BLaER1 (cell line): ENCODE results near the gene SBNO1.

Experiments used
- H3K27ac ChIP-seq: shearing (Covaris generic); formaldehyde crosslinking; 2 replicates; pipeline ENCODE4 v1.8.1; 2022
- H3K27me3 ChIP-seq: shearing (Covaris generic); formaldehyde crosslinking; 2 replicates; pipeline ENCODE4 v1.8.1; 2022
- H3K36me3 ChIP-seq: shearing (Covaris generic); formaldehyde crosslinking; 2 replicates; pipeline ENCODE4 v1.8.1; 2022
- H3K4me1 ChIP-seq: shearing (Covaris generic); formaldehyde crosslinking; 2 replicates; pipeline ENCODE4 v1.8.1; 2022
- H3K4me2 ChIP-seq: shearing (Covaris generic); formaldehyde crosslinking; 2 replicates; pipeline ENCODE4 v1.8.1; 2022
- H3K4me3 ChIP-seq: shearing (Covaris generic); formaldehyde crosslinking; 2 replicates; pipeline ENCODE4 v1.8.1; 2022
- H3K9ac ChIP-seq: shearing (Covaris generic); formaldehyde crosslinking; 2 replicates; pipeline ENCODE4 v1.8.1; 2022
- H3K9me3 ChIP-seq: shearing (Covaris generic); formaldehyde crosslinking; 2 replicates; pipeline ENCODE4 v1.8.1; 2022
- H4K20me1 ChIP-seq: shearing (Covaris generic); formaldehyde crosslinking; 2 replicates; pipeline ENCODE4 v1.8.1; 2022
- Cebpa-rat ChIP-seq: shearing (Covaris generic); IDR thresholded peaks from 2 replicates; pipeline ENCODE4 v1.8.1; 2022

Gene SBNO1

DNA sequence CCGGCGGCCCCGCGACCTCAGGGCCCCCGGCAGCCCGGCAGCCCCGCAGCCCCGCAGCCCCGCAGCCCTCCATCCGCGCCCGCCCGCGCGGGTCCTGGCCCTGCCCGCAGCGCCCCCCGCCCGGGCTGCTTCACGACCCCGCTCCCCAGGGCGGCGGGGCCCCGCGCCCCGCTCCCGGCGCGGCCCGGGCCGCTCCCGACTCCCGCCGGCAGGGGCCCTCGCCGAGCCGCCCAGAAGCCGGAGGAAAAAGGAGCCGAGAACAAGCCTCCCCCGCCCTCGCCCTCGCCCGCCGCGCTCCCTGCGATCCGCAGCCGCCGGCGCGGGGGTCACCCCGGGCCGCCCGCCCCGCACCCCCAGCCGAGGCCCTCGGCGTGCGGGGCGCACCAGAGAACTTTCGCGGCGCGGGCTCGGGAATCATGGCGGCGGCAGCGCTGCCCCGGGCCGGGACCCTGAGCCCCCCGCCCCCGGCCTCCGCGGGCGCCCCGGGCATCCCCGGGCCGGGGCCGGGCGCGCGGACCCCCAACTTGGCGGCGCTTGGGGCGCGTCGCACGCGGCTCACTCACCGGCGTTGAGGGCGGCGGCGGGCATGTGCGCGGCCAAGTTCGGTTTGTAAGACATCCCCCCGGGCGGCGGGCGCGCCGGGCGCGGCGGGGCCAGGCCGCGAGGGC lies 93.5 kb downstream of the SBNO1 start:
- Histone ChIP-seq H3K9ac (peak overlapping the region; percentile 98), H3K27me3 (no peaks in the 10 kb centered on the region), H3K36me3 (peaks cover 15% of the 10 kb centered on the region), H4K20me1 (peaks cover 19% of the 10 kb centered on the region), H3K9me3 (no peaks in the 10 kb centered on the region), H3K4me1 (peaks cover 44% of the 10 kb centered on the region), H3K4me2 (peak overlapping the region; percentile 100), H3K4me3 (peak overlapping the region; percentile 90), H3K27ac (peak overlapping the region; percentile 99)
- no peak for TF ChIP-seq Cebpa-rat

DNA sequence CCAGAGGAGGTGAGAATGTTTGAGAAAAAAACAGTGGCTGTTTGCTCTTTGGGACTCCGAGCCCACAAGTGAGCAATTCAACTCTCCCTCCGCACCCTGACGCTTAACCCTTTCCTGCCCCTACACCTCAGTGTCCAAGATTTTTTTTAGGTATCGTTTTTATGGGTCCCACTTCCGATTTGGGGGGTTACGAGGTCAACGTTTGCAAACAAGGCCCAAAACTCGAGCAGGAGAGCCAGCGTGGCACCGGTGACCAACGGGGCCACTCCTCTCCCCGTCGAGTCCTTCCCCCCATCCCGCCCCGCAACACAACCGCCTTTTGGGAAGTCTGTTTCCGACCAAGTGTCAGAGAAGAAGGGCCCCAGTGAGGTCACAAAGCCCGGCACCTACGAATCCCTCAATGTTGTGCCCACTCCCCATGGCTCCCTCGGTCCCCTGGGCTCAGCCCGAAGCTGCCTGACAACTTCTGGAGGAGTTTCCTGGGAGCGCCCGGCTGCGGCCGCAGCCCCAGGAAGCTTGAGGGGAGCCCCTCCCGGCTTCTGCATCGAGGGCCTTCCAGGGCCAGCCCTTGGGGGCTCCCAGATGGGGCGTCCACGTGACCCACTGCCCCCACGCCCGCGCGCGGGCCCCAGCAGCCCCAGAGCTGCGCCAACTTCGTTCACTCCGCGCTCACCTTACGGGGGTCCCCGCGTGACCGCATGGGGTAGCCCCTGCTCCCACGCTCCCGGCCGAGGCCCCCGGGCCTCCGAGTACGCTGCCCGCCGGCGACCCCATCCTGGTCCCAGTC lies 94.2 kb downstream of the SBNO1 start:
- Histone ChIP-seq H3K4me2 (peak overlapping the region; percentile 100), H3K36me3 (peaks cover 22% of the 10 kb centered on the region), H4K20me1 (peaks cover 26% of the 10 kb centered on the region), H3K9ac (peak overlapping the region; percentile 98), H3K27me3 (no peaks in the 10 kb centered on the region), H3K4me1 (peaks cover 44% of the 10 kb centered on the region), H3K27ac (peak overlapping the region; percentile 99), H3K4me3 (peak overlapping the region; percentile 90), H3K9me3 (no peaks in the 10 kb centered on the region)
- TF ChIP-seq Cebpa-rat, result no peak

DNA sequence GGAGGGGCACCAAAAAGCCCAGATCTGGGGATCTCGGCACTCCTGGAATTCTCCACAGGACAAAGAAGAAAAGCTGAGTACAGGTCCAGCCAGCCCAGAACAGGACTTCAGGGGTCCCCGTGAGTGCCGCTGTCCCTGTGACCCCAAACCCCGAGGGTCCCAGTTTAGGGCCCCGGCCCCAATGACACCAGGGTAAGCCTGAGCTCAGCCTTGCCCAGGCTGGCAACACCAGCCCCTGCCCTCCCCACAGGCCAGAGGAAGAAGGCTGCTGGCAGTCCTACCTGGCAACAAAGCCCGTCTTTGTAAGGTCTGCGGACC lies 94.8 kb downstream of the SBNO1 start:
- Histone ChIP-seq H3K4me2 (peak overlapping the region; percentile 100), H3K4me3 (peak overlapping the region; percentile 90), H3K36me3 (peaks cover 27% of the 10 kb centered on the region), H3K9me3 (no peaks in the 10 kb centered on the region), H4K20me1 (peaks cover 31% of the 10 kb centered on the region), H3K27ac (peak overlapping the region; percentile 99), H3K4me1 (peaks cover 44% of the 10 kb centered on the region), H3K27me3 (no peaks in the 10 kb centered on the region), H3K9ac (peak overlapping the region; percentile 98)
- TF ChIP-seq Cebpa-rat, result no peak

DNA sequence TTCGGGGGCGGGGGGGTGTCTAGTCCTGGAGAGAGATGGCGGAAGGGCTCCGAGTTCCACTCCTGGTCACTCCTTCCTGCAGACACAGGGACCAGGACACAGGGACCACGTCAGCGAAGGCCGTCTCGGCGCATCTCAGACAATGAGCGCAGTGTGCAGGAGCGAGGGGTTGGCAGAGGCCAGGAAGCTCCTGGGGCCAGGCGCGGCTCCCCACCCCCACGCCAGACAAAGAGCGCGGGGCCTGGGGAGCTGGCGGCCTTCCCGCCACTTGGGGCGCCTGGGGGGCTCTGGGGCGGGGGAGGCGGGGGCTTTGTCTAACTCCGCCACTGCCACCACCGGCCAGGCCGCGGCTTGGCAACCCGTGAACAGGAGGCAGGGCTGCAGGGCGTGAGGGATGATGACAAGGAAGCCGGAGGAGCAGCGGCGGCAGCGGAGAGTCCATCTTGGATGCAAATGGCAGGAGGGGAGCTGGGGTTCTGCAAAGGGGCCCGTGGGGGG lies 95.2 kb downstream of the SBNO1 start:
- Histone ChIP-seq H3K36me3 (peaks cover 32% of the 10 kb centered on the region), H3K4me2 (peak overlapping the region; percentile 100), H3K27me3 (no peaks in the 10 kb centered on the region), H3K9me3 (no peaks in the 10 kb centered on the region), H3K9ac (peak overlapping the region; percentile 98), H4K20me1 (peaks cover 35% of the 10 kb centered on the region), H3K27ac (peak overlapping the region; percentile 99), H3K4me1 (peaks cover 44% of the 10 kb centered on the region), H3K4me3 (peak overlapping the region; percentile 90)
- TF ChIP-seq Cebpa-rat, result no peak

DNA sequence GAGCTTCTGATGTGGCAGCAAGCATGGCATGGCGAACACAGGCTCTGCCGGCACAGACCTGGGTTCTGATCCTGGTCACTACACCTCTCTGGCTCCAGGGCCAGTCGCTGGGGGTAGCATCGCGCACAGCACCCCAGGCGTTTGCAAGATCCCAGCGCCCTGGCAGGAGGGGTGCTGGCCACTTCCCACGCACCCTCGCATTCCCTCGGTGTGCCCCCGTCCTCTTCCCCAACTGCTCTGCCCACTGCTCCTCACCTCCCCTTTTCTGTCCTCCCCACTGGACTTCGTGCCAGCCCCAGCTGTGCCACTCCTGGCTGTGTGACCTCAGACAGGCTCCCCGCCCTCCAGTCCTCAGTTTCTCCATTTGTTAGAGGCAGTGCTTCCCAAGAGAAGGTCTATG lies 95.8 kb downstream of the SBNO1 start:
- Histone ChIP-seq H3K4me2 (peak overlapping the region; percentile 100), H3K36me3 (peaks cover 38% of the 10 kb centered on the region), H3K4me1 (peaks cover 44% of the 10 kb centered on the region), H3K4me3 (peak overlapping the region; percentile 90), H3K27me3 (no peaks in the 10 kb centered on the region), H3K27ac (peak overlapping the region; percentile 99), H4K20me1 (peaks cover 41% of the 10 kb centered on the region), H3K9me3 (no peaks in the 10 kb centered on the region), H3K9ac (peak overlapping the region; percentile 98)
- no peak for TF ChIP-seq Cebpa-rat

DNA sequence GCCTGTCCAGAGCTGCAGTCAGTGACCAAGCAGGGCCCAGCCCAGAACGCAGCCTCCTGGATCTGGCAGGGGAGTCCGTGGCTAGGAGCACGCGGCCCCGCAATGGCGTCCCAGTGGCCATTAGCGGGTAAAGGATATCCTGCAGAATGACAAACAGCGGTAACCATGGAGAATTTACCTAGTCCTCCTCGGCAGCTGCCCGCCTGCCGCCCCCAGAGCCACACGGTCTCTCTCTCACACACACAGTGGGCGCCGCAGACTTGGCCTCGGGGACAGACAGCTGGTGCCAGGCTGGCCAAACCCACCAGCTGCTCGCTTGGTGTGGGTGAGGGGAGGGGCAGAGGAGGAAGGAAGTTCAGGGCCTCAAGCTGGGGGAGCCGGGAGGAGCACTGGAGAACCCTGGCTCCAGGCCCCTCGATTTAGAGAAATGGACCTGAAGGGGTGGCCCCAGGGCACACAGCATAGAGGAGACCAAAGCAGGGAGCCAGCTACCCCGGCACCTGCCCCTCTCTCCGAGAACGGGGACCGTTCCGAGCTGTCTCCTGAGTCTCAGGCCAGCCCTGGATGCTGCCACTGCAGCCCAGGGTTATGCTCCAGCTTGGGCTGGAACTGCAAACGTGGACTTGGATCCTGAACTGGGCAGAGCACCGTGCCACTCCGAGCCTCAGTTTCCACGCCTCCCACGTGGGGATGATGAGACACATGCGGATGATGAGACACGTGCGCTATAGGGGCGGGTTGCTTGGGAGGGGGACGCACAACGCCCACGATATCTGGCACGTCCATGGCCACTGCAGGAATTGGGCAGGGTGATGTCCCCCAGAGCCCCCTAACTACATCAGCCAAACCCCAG lies 96.4 kb downstream of the SBNO1 start:
- TF ChIP-seq Cebpa-rat, result no peak
- H4K20me1 ChIP-seq, result peaks cover 48% of the 10 kb centered on the region
- peak overlapping the region; percentile 98 for H3K9ac ChIP-seq
- no peaks in the 10 kb centered on the region for H3K27me3 ChIP-seq
- peak overlapping the region; percentile 100 for H3K4me2 ChIP-seq
- H3K9me3 ChIP-seq, result no peaks in the 10 kb centered on the region
- H3K36me3 ChIP-seq, result peaks cover 44% of the 10 kb centered on the region
- H3K4me3 ChIP-seq, result peak overlapping the region; percentile 90
- peak overlapping the region; percentile 99 for H3K27ac ChIP-seq
- peaks cover 48% of the 10 kb centered on the region for H3K4me1 ChIP-seq

DNA sequence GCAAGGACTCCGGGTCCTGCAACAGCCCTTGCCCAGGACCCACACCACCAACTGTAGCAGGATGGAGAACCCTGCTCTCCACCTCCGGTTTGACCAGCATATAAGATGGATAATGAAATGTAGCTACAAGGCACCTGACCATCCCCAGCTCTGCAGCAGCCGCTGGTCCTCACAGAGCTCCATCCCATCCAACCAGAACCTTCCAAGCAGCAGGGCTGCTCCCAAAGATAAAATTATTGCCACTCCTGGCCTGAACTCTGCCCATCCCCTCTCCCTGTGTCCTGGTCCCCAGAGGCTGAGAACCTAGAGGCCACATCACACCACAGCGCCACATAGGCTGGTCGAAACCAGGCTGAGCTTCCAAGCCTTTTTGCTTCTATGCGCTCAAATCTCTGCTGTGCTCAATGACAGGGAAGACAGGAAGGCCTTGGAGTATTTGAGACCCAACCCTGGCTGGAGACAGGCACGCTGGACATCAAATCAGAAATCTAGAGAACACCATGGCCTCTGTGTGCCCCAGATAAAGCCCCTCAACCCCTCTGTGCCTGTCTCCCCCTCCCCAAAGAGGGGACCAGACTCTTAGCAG lies 97.2 kb downstream of the SBNO1 start:
- peak overlapping the region; percentile 98 for H3K9ac ChIP-seq
- TF ChIP-seq Cebpa-rat, result no peak
- H3K4me1 ChIP-seq, result peaks cover 42% of the 10 kb centered on the region
- H3K9me3 ChIP-seq, result no peaks in the 10 kb centered on the region
- 0 out of 2 replicates have a peak overlapping the region, but pooled peaks have one; percentile 90 for H3K4me3 ChIP-seq
- H3K27ac ChIP-seq, result peak overlapping the region; percentile 99
- no peaks in the 10 kb centered on the region for H3K27me3 ChIP-seq
- peaks cover 52% of the 10 kb centered on the region for H3K36me3 ChIP-seq
- peak overlapping the region; percentile 100 for H3K4me2 ChIP-seq
- peaks cover 53% of the 10 kb centered on the region for H4K20me1 ChIP-seq

DNA sequence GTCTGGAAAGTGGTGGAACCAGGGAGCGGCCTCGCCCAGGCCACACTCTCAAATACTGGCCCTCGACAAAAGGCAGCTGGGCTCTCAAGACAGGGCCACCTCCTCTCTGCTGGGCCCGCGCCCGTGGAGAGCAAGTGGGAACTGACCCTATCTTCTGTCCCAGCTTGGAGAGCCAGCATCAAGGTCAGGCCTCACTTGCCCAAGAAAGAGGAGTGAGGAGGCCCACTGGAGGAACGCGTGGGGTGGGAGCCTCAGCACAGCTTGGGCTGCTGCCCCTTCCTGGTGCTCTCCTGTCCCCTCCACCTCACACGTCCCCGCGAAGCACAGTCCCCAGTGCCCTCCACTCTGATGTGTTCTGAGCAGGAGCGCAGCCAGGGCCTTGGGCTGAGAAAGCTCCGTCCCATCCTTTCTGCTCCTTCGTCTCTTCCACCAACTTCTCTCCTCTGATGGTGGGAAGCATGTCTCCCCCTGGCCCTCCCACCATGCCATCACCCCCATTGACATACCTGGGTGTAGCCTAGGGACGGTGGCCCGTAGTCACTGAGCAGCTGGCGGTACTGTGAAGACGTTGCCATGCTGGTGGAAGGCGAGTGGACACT lies 97.9 kb downstream of the SBNO1 start:
- Histone ChIP-seq H3K36me3 (peaks cover 58% of the 10 kb centered on the region), H3K27me3 (no peaks in the 10 kb centered on the region), H4K20me1 (peaks cover 60% of the 10 kb centered on the region), H3K4me1 (peaks cover 38% of the 10 kb centered on the region), H3K27ac (peak overlapping the region; percentile 99), H3K9ac (peak overlapping the region; percentile 34; the same call in 1 of the 2 replicates), H3K4me3 (no peak overlapping the region), H3K4me2 (peak overlapping the region; percentile 100; the same call in 1 of the 2 replicates), H3K9me3 (no peaks in the 10 kb centered on the region)
- no peak for TF ChIP-seq Cebpa-rat
